Skeletal muscle tissue (tissue), 4 donors: ENCODE results near the gene SP4. TPM values are rescaled to one million over a fixed set of nuclear protein-coding genes. Genes with fewer than 3 reads are reported as not detected.

Experiments used
- H3K27ac ChIP-seq: one replicate; pipeline ENCODE4 v1.7.0; 2013; ENCODE audit warnings: mild to moderate bottlenecking, low read depth, low read length, inconsistent platforms
- H3K27me3 ChIP-seq, 3 donors: one replicate each; pipeline ENCODE4 v1.7.0; 2013; ENCODE audit warnings: low read length in 3 of 3; ENCODE audit not compliant: control insufficient read depth in 3 of 3, insufficient read depth in 3 of 3
- H3K36me3 ChIP-seq, 3 donors: one replicate each; pipeline ENCODE4 v1.7.0; 2013; ENCODE audit warnings: low read length in 3 of 3; ENCODE audit not compliant: control insufficient read depth in 3 of 3, insufficient read depth in 3 of 3
- H3K4me1 ChIP-seq, 3 donors: one replicate each; pipeline ENCODE4 v1.7.0; 2013; ENCODE audit warnings: low read length in 3 of 3, mild to moderate bottlenecking in 3 of 3; ENCODE audit not compliant: control insufficient read depth in 3 of 3, insufficient read depth in 3 of 3
- H3K4me3 ChIP-seq, 3 donors: one replicate each; pipeline ENCODE4 v1.7.0; 2013; ENCODE audit warnings: low read length in 3 of 3
- H3K9ac ChIP-seq, 3 donors: one replicate each; pipeline ENCODE4 v1.7.0; 2013; ENCODE audit warnings: low read length in 3 of 3, mild to moderate bottlenecking in 3 of 3, moderate library complexity in 2 of 3, low read depth in 1 of 3
- H3K9me3 ChIP-seq, 3 donors: one replicate each; pipeline ENCODE4 v1.7.0; 2013; ENCODE audit warnings: low read length in 3 of 3; ENCODE audit not compliant: control insufficient read depth in 3 of 3
- total RNA-seq: library from RNA; depleted of rRNA; stranded (reverse); fragments of >200 nt; gene quantifications from one replicate; pipeline ENCODE4 v1.2.3, GENCODE V29; 2014
- donor health status: Osteomylitis.

SP4 gene
- 8.9 TPM for total RNA-seq

DNA sequence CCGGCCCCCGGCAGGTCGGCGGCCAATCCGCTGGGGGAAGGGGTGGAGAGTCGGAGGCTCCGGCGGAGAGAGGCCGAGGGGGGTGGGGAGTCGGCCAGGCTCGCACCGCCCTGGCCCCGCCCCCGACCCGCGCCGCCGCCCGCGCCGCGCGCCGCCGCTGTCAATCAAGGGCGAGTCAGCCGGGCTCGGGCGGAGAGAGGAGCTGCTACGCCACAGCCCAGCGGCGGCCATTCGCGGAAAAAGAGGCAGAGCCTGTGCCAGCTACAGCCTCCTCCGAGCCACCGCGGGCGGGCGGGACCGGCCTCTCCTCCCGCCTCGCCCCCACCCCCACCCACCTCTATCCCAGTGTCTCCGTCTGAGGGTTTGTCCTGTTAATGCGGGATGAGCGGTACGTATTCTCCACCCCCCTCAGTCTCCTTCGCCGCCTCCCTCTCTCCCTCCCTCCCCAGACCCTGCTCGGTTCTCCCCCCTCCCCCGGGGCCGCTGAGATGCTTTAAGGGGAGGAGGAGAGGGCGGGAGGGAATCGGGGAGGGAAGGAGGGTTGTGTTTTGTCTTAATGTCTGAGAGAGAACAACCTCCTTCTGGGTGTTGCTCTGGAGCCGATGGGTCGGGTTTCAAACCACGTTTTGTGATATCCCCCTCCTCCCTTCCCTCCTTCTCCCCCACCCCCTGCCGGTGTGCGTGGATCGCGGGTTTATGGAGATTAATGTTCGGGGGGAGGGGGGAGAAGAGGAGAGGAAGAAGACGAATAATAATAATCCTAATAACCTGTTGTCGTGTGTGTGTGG is at the start of gene SP4:
TSS of gene SP4 (plus strand) at position 213 of the 788 bp plus-strand sequence. CDS start at position 382, 169 bp downstream.
- H3K4me1 ChIP-seq = peaks cover 23 to 29% (median 25%) of the 10 kb centered on the region in 3 donors
- H3K27me3 ChIP-seq = no peaks in the 10 kb centered on the region
- H3K36me3 ChIP-seq = no peaks in the 10 kb centered on the region
- H3K27ac ChIP-seq = peak within 1 kb of the TSS; percentile 98
- H3K4me3 ChIP-seq = peak within 1 kb of the TSS; percentile 86 to 92 (median 89)
- no peaks in the 10 kb centered on the region for H3K9me3 ChIP-seq
- peak within 1 kb of the TSS; percentile 84 to 96 (median 88) for H3K9ac ChIP-seq

DNA sequence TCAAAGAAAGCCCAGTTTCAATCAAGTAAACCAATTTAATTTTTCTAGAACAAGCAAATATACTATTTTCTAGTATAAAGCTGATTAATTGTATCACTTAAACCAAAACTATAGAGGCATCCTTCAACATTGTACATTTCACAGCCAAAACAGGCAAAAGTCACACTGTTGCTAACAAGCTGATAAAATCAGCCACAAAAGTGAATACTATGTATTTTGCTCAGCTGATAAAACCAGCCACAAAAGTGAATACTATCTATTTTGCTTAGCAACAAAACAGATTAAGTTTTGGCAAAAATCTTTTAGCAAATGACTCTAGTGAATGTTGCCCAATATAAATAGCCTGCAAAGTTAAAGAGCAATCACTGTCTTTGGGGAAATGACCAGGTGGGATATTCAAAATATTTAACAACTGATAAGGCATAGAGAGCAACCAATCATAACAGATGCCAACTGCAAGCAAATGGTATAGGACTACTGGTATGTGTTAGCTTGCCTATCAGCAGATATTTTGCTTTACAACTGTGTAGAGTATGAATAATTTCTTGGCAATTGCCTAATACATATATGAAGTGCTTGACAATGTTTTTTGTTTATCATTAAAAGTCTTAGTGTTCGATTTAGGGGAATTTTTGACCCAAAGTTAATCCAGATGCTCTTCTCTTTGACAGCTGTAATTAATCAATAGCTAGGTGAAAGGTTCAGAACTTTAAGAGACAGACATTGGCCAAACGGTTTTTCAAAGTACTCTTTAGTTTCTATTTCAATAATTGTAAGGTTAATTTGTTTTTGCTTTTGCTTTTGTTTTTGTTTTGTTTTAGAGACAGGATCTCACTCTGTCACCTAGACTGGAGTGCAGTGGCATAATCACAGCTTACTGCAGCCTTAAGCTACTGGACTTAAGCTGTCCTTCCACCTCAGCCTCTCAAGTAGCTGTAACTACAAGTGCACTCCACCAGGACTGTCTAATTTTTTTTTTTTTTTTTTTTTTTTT is 44.4 kb upstream of the SP4 start:
- no peaks in the 10 kb centered on the region for H3K4me1 ChIP-seq
- H3K27me3 ChIP-seq = no peaks in the 10 kb centered on the region
- H3K4me3 ChIP-seq = no peak overlapping the region
- no peak overlapping the region for H3K9ac ChIP-seq
- H3K9me3 ChIP-seq = no peaks in the 10 kb centered on the region
- H3K36me3 ChIP-seq = no peaks in the 10 kb centered on the region
- H3K27ac ChIP-seq = no peak overlapping the region

DNA sequence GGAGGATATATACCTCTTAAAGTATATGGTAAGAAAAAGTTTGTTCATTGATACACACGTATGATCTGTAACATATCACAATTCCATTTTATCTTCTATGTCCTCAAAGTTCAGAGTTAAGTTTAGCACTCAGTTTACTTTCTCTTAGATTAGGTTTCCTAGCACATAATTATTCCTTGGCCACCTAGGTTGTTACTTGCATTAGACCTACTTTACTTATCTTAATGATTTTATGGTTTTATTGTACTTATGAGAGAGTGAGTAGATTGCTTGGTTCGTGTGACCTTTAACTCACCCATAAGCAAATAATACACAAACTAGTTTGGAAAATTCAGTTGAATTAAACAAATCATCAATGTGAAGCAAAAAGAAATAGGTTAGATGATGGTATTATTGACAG is 33.9 kb upstream of the SP4 start:
- Histone ChIP-seq H3K4me3 (no peak overlapping the region), H3K27ac (no peak overlapping the region), H3K36me3 (no peaks in the 10 kb centered on the region), H3K9me3 (no peaks in the 10 kb centered on the region), H3K9ac (no peak overlapping the region), H3K27me3 (no peaks in the 10 kb centered on the region), H3K4me1 (no peaks in the 10 kb centered on the region)

DNA sequence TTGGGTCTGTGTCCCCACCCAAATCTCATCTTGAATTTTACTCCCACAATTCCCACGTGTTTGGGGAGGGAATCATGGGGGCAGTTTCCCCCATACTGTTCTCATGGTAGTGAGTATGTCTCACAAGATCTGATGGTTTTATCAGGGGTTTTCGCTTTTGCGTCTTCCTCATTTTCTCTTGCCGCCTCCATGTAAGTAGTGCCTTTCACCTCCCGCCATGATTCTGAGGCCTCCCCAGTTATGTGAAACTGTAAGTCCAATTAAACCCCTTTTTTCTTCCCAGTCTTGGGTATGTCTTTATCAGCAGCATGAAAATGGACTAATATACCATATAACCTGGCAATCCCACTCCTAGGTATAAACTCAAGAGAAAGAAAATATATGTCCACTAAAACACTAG is 25.9 kb upstream of the SP4 start:
- Histone ChIP-seq H3K27me3 (peaks cover 0 to under 1% (median 0%) of the 10 kb centered on the region in 3 donors), H3K9ac (no peak overlapping the region), H3K9me3 (no peaks in the 10 kb centered on the region), H3K4me1 (no peaks in the 10 kb centered on the region), H3K4me3 (no peak overlapping the region), H3K36me3 (no peaks in the 10 kb centered on the region), H3K27ac (no peak overlapping the region)

DNA sequence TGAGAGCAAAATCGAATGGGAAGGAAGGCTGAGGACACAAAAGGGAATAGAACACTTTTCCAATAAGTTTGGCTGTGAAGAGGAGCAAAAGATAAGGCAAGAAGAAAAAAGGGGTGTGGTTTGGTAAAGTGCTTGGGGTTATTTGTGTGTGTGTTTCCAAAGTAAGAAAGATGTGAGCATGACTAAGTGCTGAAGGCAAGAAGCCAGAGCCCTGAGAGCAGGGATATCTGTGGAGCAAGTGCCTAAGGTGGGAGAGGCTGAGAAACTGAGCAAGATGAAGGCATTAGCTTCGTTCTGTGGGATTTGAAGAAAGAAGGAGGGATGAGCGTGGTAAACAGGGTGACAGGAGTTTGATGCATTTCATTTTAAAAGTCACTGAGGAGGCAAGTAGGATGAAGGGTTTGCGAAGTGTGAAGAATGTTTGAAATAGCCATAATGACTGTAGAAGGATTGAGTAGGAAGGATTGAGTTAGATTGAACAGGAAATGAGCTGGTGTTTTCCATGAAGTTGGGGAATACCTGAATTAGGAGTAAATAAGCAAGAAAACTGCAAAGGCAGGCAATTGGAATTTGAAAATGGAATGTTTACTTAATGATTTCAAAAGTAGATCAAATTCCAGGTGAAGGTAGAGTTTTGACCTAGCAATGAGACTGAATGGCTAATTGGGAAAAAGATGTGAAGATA is 19.9 kb upstream of the SP4 start:
- H3K27ac ChIP-seq = no peak overlapping the region
- peaks cover 0 to 3% (median 0%) of the 10 kb centered on the region in 3 donors for H3K27me3 ChIP-seq
- H3K36me3 ChIP-seq = no peaks in the 10 kb centered on the region
- H3K4me3 ChIP-seq = no peak overlapping the region
- no peaks in the 10 kb centered on the region for H3K4me1 ChIP-seq
- no peaks in the 10 kb centered on the region for H3K9me3 ChIP-seq
- no peak overlapping the region for H3K9ac ChIP-seq

DNA sequence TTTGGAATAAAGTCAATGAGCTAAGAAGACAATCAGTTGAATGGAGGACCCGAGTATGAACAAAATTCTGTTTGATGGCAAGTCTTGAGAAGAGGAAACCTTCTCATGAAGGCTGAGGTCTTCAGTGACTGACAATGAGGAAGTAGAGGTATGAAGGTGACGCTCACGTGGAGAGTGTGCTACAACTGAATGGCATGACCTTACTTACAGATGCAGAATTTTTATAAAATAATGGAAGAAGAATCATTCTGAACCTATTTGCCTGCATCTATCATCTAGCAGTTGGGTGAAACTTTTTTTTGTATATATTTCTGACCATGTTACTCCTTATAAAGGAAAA is 19.4 kb upstream of the SP4 start:
- no peaks in the 10 kb centered on the region for H3K9me3 ChIP-seq

DNA sequence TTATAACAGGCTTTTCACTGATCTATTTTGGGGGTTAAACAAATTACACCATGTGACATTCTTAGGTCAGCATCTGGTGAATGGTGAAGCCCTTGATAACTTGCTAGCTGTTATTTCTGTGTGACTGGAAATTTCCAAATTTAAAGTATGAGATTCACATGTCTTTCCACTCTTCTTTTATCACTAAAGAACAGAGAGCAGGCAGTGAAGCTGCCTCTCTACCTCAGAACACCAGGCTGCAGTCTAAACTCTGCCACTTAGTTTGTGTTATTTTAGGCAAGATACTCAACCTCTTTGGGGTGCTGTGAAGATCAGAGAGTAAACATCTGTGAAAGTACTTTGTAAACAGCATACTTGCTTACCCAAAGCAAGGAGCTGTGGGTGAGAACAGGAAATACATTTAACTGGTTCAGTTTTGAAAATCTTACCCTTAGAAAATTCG is 15.5 kb upstream of the SP4 start:
- Histone ChIP-seq H3K27ac (no peak overlapping the region), H3K9ac (no peak overlapping the region), H3K27me3 (no peaks in the 10 kb centered on the region), H3K4me3 (no peak overlapping the region), H3K36me3 (no peaks in the 10 kb centered on the region), H3K4me1 (no peaks in the 10 kb centered on the region), H3K9me3 (no peaks in the 10 kb centered on the region)

More for the DNA sequence above, 19.4 kb upstream of the SP4 start:
- Histone ChIP-seq H3K36me3 (no peaks in the 10 kb centered on the region), H3K27me3 (peaks cover 0 to 3% (median 0%) of the 10 kb centered on the region in 3 donors), H3K4me3 (no peak overlapping the region), H3K4me1 (no peaks in the 10 kb centered on the region), H3K27ac (no peak overlapping the region), H3K9ac (no peak overlapping the region)

DNA sequence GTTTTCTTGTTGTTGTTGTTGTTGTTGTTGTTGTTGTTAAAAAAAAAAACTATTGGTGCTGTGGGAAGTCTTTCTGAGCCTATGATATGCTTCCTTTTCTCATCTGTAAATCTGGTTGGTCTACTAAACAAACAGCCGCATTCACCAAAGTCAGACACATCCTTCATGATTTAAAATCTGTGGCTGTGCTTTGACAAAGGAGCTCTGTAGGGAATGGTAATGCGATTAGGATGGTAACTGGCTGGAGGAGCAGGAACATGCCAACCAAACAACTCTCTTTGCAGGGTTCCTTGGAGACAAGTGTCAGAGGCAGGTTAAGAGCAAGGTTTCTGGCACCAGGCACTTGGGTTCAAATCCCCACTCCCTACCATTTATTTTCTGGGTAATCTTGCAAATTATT is 14.9 kb upstream of the SP4 start:
- no peak overlapping the region for H3K9ac ChIP-seq
- H3K4me3 ChIP-seq = no peak overlapping the region
- no peaks in the 10 kb centered on the region for H3K36me3 ChIP-seq
- no peaks in the 10 kb centered on the region for H3K4me1 ChIP-seq
- H3K27me3 ChIP-seq = no peaks in the 10 kb centered on the region
- no peak overlapping the region for H3K27ac ChIP-seq
- H3K9me3 ChIP-seq = no peaks in the 10 kb centered on the region

DNA sequence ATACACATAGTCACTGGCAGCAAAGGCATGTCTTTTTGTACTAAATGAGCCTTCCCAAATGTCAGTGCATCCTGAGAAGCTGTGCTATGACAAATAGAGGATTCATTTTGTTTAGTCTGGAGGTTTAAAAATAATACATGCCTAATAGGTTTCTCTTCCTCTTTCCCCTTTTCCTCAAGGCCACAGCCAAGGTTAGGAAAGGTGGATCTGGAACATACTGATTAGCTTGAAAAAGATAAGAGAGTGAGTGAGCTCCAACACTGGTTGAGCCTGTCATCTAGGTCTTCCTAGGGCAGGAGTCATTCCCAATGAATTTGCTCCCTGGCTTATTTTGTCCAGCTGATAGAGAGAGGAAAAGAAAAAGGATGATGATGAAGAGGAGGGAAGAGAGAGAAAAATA is 14.4 kb upstream of the SP4 start:
- Histone ChIP-seq H3K9ac (no peak overlapping the region), H3K36me3 (no peaks in the 10 kb centered on the region), H3K4me1 (no peaks in the 10 kb centered on the region), H3K27me3 (no peaks in the 10 kb centered on the region), H3K9me3 (no peaks in the 10 kb centered on the region), H3K4me3 (no peak overlapping the region), H3K27ac (no peak overlapping the region)
